ENCODE data around the gene FUBP1. TPM values are rescaled to one million over a fixed set of nuclear protein-coding genes. Genes with fewer than 3 reads are reported as not detected.
A peak's percentile ranks its signal among the peaks of the same experiment; 100 is the strongest.
"Not testable (repeated sequence)": the region's sequence is repeated elsewhere in the genome, so short reads cannot be mapped to it uniquely, and the experiment has no call there.

The FUBP1 gene
- total RNA-seq, 4 donors from 2014 or later = 48.2 to 86.8 (median 51.1) TPM

DNA sequence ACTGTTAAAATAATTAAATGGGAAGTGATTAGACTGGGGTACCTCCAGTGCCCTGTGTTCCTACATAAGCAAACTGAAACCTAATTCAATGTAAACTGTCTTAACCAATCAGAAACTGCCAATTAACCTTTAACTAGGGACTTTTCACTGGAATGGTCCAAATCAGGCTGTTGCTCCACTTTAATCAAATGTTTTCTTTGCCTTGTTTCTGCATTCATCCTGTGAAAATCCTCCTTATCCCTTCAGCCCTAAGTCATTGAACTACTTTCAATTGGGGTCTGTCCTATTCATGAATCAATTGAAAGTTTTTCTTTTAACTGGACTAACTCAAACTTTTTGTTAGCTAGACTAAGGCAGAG lies 5.1 kb upstream of the FUBP1 start:
- peak overlapping the region in 3 of 4 donors; percentile 12 to 45 (median 15) for H3K27ac ChIP-seq (replicated peaks in 1 of 4)

DNA sequence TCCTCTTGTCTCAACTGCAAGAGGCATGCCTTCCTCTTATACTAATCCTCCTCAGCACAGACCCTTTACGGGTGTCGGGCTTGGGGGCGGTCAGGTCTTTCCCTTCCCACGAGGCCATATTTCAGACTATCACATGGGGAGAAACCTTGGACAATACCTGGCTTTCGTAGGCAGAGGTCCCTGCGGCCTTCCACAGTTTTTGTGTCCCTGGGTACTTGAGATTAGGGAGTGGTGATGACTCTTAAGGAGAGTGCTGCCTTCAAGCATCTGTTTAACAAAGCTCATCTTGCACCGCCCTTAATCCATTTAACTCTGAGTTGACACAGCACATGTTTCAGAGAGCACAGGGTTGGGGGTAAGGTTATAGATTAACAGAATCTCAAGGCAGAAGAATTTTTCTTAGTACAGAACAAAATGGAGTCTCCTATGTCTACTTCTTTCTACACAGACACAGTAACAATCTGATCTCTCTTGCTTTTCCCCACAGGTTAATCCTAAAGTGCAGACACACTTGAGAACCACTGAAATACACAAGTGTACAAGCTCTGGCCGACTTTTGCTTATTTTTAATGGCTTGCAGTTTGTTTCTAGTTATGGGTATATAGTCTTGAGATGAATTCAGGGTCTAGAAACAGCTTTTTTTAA lies 4.6 kb upstream of the FUBP1 start:
- H3K27me3 ChIP-seq; intact Hi-C loops (cut with DNase I); H3K36me3 ChIP-seq; H3K4me3 ChIP-seq; DNase-seq (ENCODE audit: extremely low spot score); H3K9me3 ChIP-seq: not testable (repeated sequence)
- WGBS = 82% methylated on average over 8 of the region's 8 CpGs
- Histone ChIP-seq H3K27ac (replicated peaks in 1 of 4) (peak overlapping the region in 3 of 4 donors; percentile 12 to 45 (median 15)), H3K4me1 (peaks cover 9 to 49% (median 43%) of the 10 kb centered on the region in 4 donors)

More for the DNA sequence above, 5.1 kb upstream of the FUBP1 start:
- no peak for DNase-seq (ENCODE audit: extremely low spot score)
- Histone ChIP-seq H3K9me3 (no peaks in the 10 kb centered on the region), H3K27me3 (no peaks in the 10 kb centered on the region), H3K4me3 (no peak overlapping the region), H3K4me1 (peaks cover 9 to 49% (median 43%) of the 10 kb centered on the region in 4 donors), H3K36me3 (no peaks in the 10 kb centered on the region)
- intact Hi-C loops (cut with DNase I) = no loop called here
- no peak for TF ChIP-seq POLR2A (IDR thresholded peaks at IDR 0.05; ENCODE audit: low read depth)
- no peak for TF ChIP-seq POLR2AphosphoS5 (IDR thresholded peaks at IDR 0.05)
- TF ChIP-seq, protein P1, sequence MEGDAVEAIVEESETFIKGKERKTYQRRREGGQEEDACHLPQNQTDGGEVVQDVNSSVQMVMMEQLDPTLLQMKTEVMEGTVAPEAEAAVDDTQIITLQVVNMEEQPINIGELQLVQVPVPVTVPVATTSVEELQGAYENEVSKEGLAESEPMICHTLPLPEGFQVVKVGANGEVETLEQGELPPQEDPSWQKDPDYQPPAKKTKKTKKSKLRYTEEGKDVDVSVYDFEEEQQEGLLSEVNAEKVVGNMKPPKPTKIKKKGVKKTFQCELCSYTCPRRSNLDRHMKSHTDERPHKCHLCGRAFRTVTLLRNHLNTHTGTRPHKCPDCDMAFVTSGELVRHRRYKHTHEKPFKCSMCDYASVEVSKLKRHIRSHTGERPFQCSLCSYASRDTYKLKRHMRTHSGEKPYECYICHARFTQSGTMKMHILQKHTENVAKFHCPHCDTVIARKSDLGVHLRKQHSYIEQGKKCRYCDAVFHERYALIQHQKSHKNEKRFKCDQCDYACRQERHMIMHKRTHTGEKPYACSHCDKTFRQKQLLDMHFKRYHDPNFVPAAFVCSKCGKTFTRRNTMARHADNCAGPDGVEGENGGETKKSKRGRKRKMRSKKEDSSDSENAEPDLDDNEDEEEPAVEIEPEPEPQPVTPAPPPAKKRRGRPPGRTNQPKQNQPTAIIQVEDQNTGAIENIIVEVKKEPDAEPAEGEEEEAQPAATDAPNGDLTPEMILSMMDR (IDR thresholded peaks at IDR 0.05) = no peak
- no peak for TF ChIP-seq EP300 (IDR thresholded peaks at IDR 0.05)

DNA sequence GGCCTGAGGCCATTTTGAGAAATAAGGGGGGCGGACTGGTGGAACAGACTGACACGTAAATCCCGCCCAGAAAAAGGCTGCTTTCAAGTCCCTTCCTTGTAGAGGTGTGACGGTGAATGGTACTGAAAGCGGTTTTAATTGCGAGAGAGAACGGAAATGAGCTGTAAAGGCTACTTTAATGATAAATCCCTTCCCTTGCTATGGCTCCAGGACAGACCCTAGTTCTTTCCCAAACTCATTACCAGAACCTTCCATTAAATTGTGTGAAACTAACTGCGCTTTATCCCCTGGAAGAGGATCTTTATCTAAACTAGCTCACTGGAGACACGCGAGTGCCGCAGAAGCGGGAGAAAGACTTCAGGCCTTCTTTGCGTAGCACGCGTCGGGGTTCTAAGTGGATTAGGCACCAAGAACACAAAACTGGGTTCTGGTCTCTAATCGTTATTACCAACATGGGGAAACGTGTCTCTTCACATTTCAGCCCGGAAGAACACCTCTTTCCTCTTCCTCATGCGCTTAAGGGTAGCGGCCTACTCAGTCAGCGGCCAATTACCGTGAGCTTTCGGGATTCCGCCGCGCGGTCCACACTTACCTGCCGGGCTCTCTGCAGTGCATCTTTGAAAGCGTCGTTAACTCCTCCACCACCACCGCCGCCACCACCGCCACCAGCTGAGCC lies 441 bp downstream of the FUBP1 start:
- no peaks in the 10 kb centered on the region for H3K27me3 ChIP-seq
- no peaks in the 10 kb centered on the region for H3K9me3 ChIP-seq
- peak; percentile 95 for DNase-seq (ENCODE audit: extremely low spot score)
- peak overlapping the region; percentile 89 to 97 (median 95) for H3K27ac ChIP-seq (replicated peaks in 1 of 4)
- intact Hi-C loops (cut with DNase I) = loop anchor here (2.0 to 5.0 kb wide), 3 partner anchors 26 to 134 kb away; partner anchors contain the start of gene DNAJB4
- TF ChIP-seq POLR2AphosphoS5 (IDR thresholded peaks at IDR 0.05) (peak; percentile 68 to 69), POLR2A (IDR thresholded peaks at IDR 0.05; ENCODE audit: low read depth) (no peak), EP300 (IDR thresholded peaks at IDR 0.05) (no peak)
- TF ChIP-seq, protein P1 (IDR thresholded peaks at IDR 0.05) = no peak
- H3K4me1 ChIP-seq = peaks cover 37 to 62% (median 57%) of the 10 kb centered on the region in 4 donors
- H3K36me3 ChIP-seq = peaks cover 0 to 7% (median 0%) of the 10 kb centered on the region in 4 donors
- H3K4me3 ChIP-seq = peak overlapping the region; percentile 63 to 85 (median 71)
- under 1% methylated on average over 30 of the region's 34 CpGs for WGBS

DNA sequence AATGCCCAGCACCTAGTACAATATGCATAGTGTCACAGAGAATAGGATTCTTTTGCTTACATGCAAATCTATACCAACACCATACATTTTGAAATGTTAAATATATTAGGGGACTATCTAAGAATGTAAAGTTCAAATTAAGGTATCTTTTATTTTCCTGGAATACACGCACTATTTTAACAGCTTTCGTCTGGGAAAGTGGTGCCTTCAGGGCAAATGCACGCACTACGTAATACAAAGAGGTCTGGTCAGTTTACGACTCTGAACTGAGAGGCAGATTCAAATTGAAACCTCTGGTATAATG lies 931 bp downstream of the FUBP1 start:
- WGBS = 2% methylated on average over 5 of the region's 5 CpGs
- Histone ChIP-seq H3K4me3 (peak overlapping the region; percentile 63 to 85 (median 71)), H3K9me3 (no peaks in the 10 kb centered on the region), H3K4me1 (peaks cover 37 to 64% (median 61%) of the 10 kb centered on the region in 4 donors), H3K27ac (replicated peaks in 1 of 4) (peak overlapping the region; percentile 89 to 97 (median 95)), H3K27me3 (no peaks in the 10 kb centered on the region), H3K36me3 (peaks cover 0 to 7% (median 0%) of the 10 kb centered on the region in 4 donors)
- no peak for DNase-seq (ENCODE audit: extremely low spot score)
- intact Hi-C loops (cut with DNase I) = loop anchor here (2.0 to 5.0 kb wide), 3 partner anchors 27 to 134 kb away; partner anchors contain the start of gene DNAJB4
- no peak for TF ChIP-seq EP300 (IDR thresholded peaks at IDR 0.05)
- no peak for TF ChIP-seq POLR2AphosphoS5 (IDR thresholded peaks at IDR 0.05)
- TF ChIP-seq POLR2A (IDR thresholded peaks at IDR 0.05; ENCODE audit: low read depth) = no peak
- TF ChIP-seq, protein P1 (IDR thresholded peaks at IDR 0.05) = no peak

DNA sequence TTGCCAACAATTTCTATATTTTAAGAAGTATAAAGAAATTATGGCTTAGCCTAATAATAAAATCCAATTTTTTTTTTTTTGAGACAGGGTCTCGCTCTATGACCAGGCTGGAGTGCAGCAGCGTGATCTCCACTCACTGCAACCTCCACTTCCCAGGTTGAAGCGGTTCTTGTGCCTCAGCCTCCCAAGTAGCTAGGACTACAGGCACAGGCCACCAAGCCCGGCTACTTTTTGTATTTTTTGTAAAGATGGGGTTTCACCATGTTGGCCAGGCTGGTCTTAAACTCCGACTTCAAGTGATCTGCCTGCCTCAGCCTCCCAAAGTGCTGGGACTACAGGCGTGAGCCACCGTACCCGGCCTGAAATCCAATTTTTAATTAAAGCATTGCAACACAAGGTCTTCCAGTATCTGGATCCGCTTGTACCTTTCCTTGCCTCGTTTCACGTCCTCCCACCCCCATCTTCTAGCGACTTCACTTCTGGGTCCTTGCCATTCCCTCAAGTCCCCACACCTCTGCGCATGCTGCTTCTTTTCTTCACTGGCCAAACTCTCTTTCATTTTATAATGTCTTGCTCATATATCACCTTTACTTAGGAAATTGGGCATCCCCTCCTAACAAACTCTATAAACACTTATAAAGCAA lies 2.3 kb downstream of the FUBP1 start:
- WGBS = 75% methylated on average over 13 of the region's 13 CpGs
- no peak for DNase-seq (ENCODE audit: extremely low spot score)
- TF ChIP-seq POLR2AphosphoS5 (IDR thresholded peaks at IDR 0.05) (no peak), POLR2A (IDR thresholded peaks at IDR 0.05; ENCODE audit: low read depth) (no peak), EP300 (IDR thresholded peaks at IDR 0.05) (no peak)
- TF ChIP-seq, protein P1 (IDR thresholded peaks at IDR 0.05) = no peak
- Histone ChIP-seq H3K36me3 (peaks cover 0 to 7% (median 2%) of the 10 kb centered on the region in 4 donors), H3K4me1 (peaks cover 44 to 77% (median 71%) of the 10 kb centered on the region in 4 donors), H3K9me3 (no peaks in the 10 kb centered on the region), H3K27me3 (no peaks in the 10 kb centered on the region), H3K27ac (replicated peaks in 1 of 4) (peak overlapping the region; percentile 89 to 97 (median 95)), H3K4me3 (peak overlapping the region; percentile 63 to 85 (median 71))
- intact Hi-C loops (cut with DNase I) = loop anchor here (5.0 kb wide), 1 partner anchor 136 kb away; no protein-coding TSS in a partner anchor

Measured in esophagus muscularis mucosa (tissue), 4 donors.